Measurements from ENCODE around the gene ITGAD.

The ITGAD gene

DNA sequence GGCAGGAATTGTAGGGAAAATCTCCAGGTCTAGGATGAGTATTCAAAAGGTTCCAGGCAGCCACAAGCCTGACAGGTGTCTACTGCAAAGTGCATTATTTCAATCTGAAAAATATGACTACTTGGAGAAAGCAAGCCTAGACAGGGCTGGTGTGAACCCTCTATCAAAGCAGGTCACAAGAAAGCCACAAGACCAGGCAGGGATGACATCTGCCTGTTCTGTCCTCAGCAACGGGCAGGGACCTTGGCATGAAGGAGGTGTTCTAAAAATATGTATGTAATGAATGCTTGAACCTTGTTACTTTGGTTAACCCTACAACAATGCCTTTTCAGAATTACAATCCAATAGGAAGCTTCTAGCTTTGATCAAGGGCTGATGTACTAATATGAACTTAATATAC is 36.2 kb downstream of the ITGAD start:
- Histone ChIP-seq H4K20me1 (ENCODE audit: low read depth, low read length) (no peaks in the 10 kb centered on the region), H3K27ac (ENCODE audit: low read depth, low read length) (no peak overlapping the region), H3K79me2 (ENCODE audit: insufficient read depth, low read length) (no peaks in the 10 kb centered on the region), H3K4me3 (ENCODE audit: insufficient read depth, low read length, poor library complexity, severe bottlenecking) (no peak overlapping the region), H3K9me2 (replicated peaks; ENCODE audit: insufficient read depth, low read length) (no peaks in the 10 kb centered on the region), H3K36me3 (ENCODE audit: low read length) (no peaks in the 10 kb centered on the region), H3K4me2 (ENCODE audit: low read depth, low read length, poor library complexity, severe bottlenecking) (no peak overlapping the region), H2AFZ (ENCODE audit: low read depth, low read length, severe bottlenecking) (no peak overlapping the region), H3K27me3 (ENCODE audit: low read length) (no peaks in the 10 kb centered on the region), H3F3A (ENCODE audit: insufficient read depth) (no peaks in the 10 kb centered on the region), H3K9me3 (ENCODE audit: insufficient read depth, low read length) (no peaks in the 10 kb centered on the region), H3K9ac (ENCODE audit: low read length) (no peak overlapping the region)
- no peak for TF ChIP-seq EZH2phosphoT487 (conservative IDR thresholded peaks at IDR 0.05; ENCODE audit: low read length)
- TF ChIP-seq, protein P1, sequence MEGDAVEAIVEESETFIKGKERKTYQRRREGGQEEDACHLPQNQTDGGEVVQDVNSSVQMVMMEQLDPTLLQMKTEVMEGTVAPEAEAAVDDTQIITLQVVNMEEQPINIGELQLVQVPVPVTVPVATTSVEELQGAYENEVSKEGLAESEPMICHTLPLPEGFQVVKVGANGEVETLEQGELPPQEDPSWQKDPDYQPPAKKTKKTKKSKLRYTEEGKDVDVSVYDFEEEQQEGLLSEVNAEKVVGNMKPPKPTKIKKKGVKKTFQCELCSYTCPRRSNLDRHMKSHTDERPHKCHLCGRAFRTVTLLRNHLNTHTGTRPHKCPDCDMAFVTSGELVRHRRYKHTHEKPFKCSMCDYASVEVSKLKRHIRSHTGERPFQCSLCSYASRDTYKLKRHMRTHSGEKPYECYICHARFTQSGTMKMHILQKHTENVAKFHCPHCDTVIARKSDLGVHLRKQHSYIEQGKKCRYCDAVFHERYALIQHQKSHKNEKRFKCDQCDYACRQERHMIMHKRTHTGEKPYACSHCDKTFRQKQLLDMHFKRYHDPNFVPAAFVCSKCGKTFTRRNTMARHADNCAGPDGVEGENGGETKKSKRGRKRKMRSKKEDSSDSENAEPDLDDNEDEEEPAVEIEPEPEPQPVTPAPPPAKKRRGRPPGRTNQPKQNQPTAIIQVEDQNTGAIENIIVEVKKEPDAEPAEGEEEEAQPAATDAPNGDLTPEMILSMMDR (IDR thresholded peaks at IDR 0.05; ENCODE audit: insufficient read depth, low read length, poor library complexity, severe bottlenecking): no peak

DNA sequence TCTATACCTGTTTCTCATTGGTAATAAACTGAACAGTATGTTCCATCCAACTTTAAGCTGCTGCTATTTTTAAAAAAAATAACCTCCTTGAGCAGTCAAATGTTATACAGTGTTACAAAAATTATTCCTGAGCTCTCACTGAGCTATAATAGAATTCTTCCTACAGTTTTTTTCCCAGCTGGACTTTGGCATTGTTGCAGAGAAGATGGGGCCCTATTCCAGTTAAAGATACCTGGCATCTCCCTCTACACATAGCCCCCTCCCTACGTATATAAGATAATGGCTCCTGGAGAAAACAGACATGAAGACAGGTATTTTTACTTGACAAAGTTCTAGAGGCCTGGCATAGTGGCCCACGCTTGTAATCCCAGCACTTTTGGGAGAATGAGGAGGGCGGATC is 36.7 kb downstream of the ITGAD start:
- no peak overlapping the region for H2AFZ ChIP-seq (ENCODE audit: low read depth, low read length, severe bottlenecking)
- H3K4me2 ChIP-seq (ENCODE audit: low read depth, low read length, poor library complexity, severe bottlenecking): no peak overlapping the region
- H3K27ac ChIP-seq (ENCODE audit: low read depth, low read length): no peak overlapping the region
- H3K36me3 ChIP-seq (ENCODE audit: low read length): no peaks in the 10 kb centered on the region
- H3K9ac ChIP-seq (ENCODE audit: low read length): no peak overlapping the region
- H4K20me1 ChIP-seq (ENCODE audit: low read depth, low read length): no peaks in the 10 kb centered on the region
- H3K9me3 ChIP-seq (ENCODE audit: insufficient read depth, low read length): no peaks in the 10 kb centered on the region
- H3K9me2 ChIP-seq (replicated peaks; ENCODE audit: insufficient read depth, low read length): no peaks in the 10 kb centered on the region
- H3K27me3 ChIP-seq (ENCODE audit: low read length): no peaks in the 10 kb centered on the region
- H3K79me2 ChIP-seq (ENCODE audit: insufficient read depth, low read length): no peaks in the 10 kb centered on the region
- H3F3A ChIP-seq (ENCODE audit: insufficient read depth): no peaks in the 10 kb centered on the region
- TF ChIP-seq, protein P1 (IDR thresholded peaks at IDR 0.05; ENCODE audit: insufficient read depth, low read length, poor library complexity, severe bottlenecking): no peak
- TF ChIP-seq EZH2phosphoT487 (conservative IDR thresholded peaks at IDR 0.05; ENCODE audit: low read length): no peak
- H3K4me3 ChIP-seq (ENCODE audit: insufficient read depth, low read length, poor library complexity, severe bottlenecking): no peak overlapping the region

DNA sequence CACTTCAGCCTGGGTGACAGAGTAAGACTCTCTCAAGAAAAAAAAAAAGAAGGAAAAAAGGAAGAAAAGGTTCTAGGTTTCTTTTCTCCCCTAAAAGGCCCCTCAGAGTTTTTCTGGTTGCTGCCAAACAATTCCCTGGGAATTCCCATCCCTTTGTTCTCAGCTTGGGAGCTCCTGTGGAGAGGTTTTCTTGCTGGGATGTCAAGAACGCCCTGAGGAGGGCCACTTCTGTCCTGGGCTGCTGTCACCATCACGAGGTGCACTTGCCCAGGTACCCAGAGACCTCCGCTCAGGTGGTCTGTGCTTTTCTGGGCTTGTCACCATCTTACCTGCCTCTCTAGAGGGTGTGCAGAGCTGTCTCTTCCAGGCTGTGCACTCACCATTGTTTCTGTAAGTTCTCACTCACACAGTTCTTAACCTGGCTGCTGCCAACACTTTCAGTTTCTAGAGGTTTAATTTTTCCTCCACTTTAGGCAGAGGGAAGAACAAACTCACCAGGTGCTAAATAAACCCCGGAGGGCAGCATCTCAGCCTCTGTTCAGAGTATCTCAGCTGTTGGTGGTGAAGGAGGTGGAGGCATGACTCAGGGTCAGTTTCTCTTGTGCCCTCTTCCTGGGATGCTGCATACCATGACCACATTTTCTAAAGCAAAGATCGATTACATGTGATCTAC is 37.4 kb downstream of the ITGAD start:
- no peaks in the 10 kb centered on the region for H3K79me2 ChIP-seq (ENCODE audit: insufficient read depth, low read length)
- no peak overlapping the region for H2AFZ ChIP-seq (ENCODE audit: low read depth, low read length, severe bottlenecking)
- no peak overlapping the region for H3K9ac ChIP-seq (ENCODE audit: low read length)
- no peaks in the 10 kb centered on the region for H3F3A ChIP-seq (ENCODE audit: insufficient read depth)
- H3K36me3 ChIP-seq (ENCODE audit: low read length): no peaks in the 10 kb centered on the region
- no peak overlapping the region for H3K4me2 ChIP-seq (ENCODE audit: low read depth, low read length, poor library complexity, severe bottlenecking)
- no peaks in the 10 kb centered on the region for H3K9me3 ChIP-seq (ENCODE audit: insufficient read depth, low read length)
- H3K27me3 ChIP-seq (ENCODE audit: low read length): no peaks in the 10 kb centered on the region
- no peak overlapping the region for H3K27ac ChIP-seq (ENCODE audit: low read depth, low read length)
- no peaks in the 10 kb centered on the region for H4K20me1 ChIP-seq (ENCODE audit: low read depth, low read length)
- H3K9me2 ChIP-seq (replicated peaks; ENCODE audit: insufficient read depth, low read length): no peaks in the 10 kb centered on the region
- no peak for TF ChIP-seq EZH2phosphoT487 (conservative IDR thresholded peaks at IDR 0.05; ENCODE audit: low read length)
- TF ChIP-seq, protein P1 (IDR thresholded peaks at IDR 0.05; ENCODE audit: insufficient read depth, low read length, poor library complexity, severe bottlenecking): no peak
- no peak overlapping the region for H3K4me3 ChIP-seq (ENCODE audit: insufficient read depth, low read length, poor library complexity, severe bottlenecking)
